Activated T-cell treated with anti-CD3 and anti-CD28 coated beads, Interleukin-2, amount 50 U/mL, for 4 hours (primary cell): ENCODE data around the gene ARAP2. TPM values are rescaled to one million over a fixed set of nuclear protein-coding genes. Genes with fewer than 3 reads are reported as not detected.

Experiments
- ATAC-seq, 2 donors: fragments of 200-7000 bp; cut with Tn5 transposase; one replicate each; pipeline ENCODE4 v1.10.0; 2021
- DNase-seq: peaks from one replicate; pipeline ENCODE4 v3.0.0-alpha.2; 2020
- H3K27me3 Mint-ChIP-seq: one replicate; pipeline ENCODE4 v1.8.0; 2021; ENCODE audit warnings: low read depth, mixed read lengths
- H3K36me3 Mint-ChIP-seq: one replicate; pipeline ENCODE4 v1.8.0; 2022; ENCODE audit warnings: mixed read lengths; ENCODE audit not compliant: insufficient read depth
- H3K4me1 Mint-ChIP-seq: one replicate; pipeline ENCODE4 v1.8.0; 2021; ENCODE audit warnings: low read depth, mixed read lengths
- H3K4me3 Mint-ChIP-seq: one replicate; pipeline ENCODE4 v1.8.0; 2021; ENCODE audit warnings: mild to moderate bottlenecking, moderate library complexity, mixed read lengths
- H3K9me3 Mint-ChIP-seq: one replicate; pipeline ENCODE4 v1.8.0; 2021; ENCODE audit warnings: mixed read lengths
- total RNA-seq, 3 donors: library from RNA; stranded (reverse); gene quantifications; one replicate each; pipeline ENCODE4 v1.2.1, GENCODE V29; 2021

The ARAP2 gene
- total RNA-seq, 3 donors from 2014 or later = 20.7 to 33.2 (median 26.8) TPM

GRCh38 chr4:36056136-36056535 is 188.2 kb downstream of the ARAP2 start:
- no peaks in the 10 kb centered on the region for H3K9me3 Mint-ChIP-seq
- H3K4me1 Mint-ChIP-seq = no peaks in the 10 kb centered on the region
- ATAC-seq = no peak
- no peaks in the 10 kb centered on the region for H3K27me3 Mint-ChIP-seq
- H3K4me3 Mint-ChIP-seq = no peak overlapping the region
- no peaks in the 10 kb centered on the region for H3K36me3 Mint-ChIP-seq
- no peak for DNase-seq

GRCh38 chr4:36054694-36055422 is 189.5 kb downstream of the ARAP2 start:
- Mint-ChIP-seq H3K4me3 (no peak overlapping the region), H3K9me3 (no peaks in the 10 kb centered on the region), H3K27me3 (no peaks in the 10 kb centered on the region), H3K36me3 (no peaks in the 10 kb centered on the region), H3K4me1 (no peaks in the 10 kb centered on the region)
- DNase-seq (no peak), ATAC-seq (no peak)

GRCh38 chr4:36053930-36054329 is 190.4 kb downstream of the ARAP2 start:
- ATAC-seq (no peak), DNase-seq (no peak)
- no peak overlapping the region for H3K4me3 Mint-ChIP-seq
- H3K9me3 Mint-ChIP-seq = no peaks in the 10 kb centered on the region
- H3K27me3 Mint-ChIP-seq = no peaks in the 10 kb centered on the region
- no peaks in the 10 kb centered on the region for H3K36me3 Mint-ChIP-seq
- H3K4me1 Mint-ChIP-seq = no peaks in the 10 kb centered on the region

- ATAC-seq = no peak
Observed at GRCh38 chr4:36051634-36052033, 192.7 kb downstream of the ARAP2 start.

DNA sequence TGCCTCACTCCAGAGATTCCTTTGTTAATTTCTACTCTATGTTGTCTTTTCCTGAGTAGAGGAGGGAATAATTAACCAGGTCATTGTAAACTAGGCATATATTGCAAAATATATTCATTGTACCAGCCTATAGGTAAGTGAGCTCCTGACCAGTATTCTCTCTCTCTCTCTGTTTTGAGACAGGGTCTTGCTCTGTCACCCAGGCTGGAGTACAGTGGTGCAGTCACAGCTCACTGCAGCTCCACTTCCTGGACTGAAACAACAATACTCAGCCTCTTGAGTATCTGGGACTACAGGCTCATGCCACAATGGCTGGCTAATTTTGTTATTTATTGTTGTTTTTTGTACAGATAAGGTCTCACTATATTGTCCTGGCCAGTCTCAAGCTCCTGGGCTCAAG is 198.3 kb downstream of the ARAP2 start:
- H3K36me3 Mint-ChIP-seq = peaks cover 5% of the 10 kb centered on the region
- ATAC-seq = no peak

More at GRCh38 chr4:36051634-36052033, 192.7 kb downstream of the ARAP2 start:
- Mint-ChIP-seq H3K27me3 (no peaks in the 10 kb centered on the region), H3K4me1 (no peaks in the 10 kb centered on the region), H3K36me3 (no peaks in the 10 kb centered on the region), H3K4me3 (no peak overlapping the region), H3K9me3 (no peaks in the 10 kb centered on the region)
- no peak for DNase-seq

DNA sequence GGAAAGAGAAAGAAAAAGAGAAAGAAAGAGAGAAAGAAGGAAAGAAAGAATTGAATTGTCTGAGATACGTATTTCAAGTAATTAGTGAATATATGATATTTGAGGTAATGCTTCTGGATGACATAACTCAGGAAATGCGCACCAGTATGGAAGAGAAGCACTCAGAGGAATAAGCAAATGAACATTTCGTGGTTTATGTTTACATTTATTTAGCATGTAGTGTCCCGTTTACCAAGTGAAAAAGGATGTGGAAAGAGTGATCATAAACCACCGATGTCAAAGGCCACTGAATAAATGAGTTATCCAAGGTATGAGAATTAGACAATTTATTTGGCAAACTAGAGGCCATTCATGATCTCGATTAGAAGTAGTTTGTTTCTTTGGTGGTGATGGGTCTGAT is 200.4 kb downstream of the ARAP2 start:
- H3K4me1 Mint-ChIP-seq = no peaks in the 10 kb centered on the region
- no peaks in the 10 kb centered on the region for H3K9me3 Mint-ChIP-seq
- no peaks in the 10 kb centered on the region for H3K27me3 Mint-ChIP-seq
- H3K4me3 Mint-ChIP-seq = no peak overlapping the region
- H3K36me3 Mint-ChIP-seq = peaks cover 8% of the 10 kb centered on the region
- DNase-seq = no peak
- no peak for ATAC-seq

More for the DNA sequence above, 198.3 kb downstream of the ARAP2 start:
- Mint-ChIP-seq H3K27me3 (no peaks in the 10 kb centered on the region), H3K4me1 (no peaks in the 10 kb centered on the region), H3K9me3 (no peaks in the 10 kb centered on the region), H3K4me3 (no peak overlapping the region)
- no peak for DNase-seq

GRCh38 chr4:36043241-36043640 is 201.1 kb downstream of the ARAP2 start:
- H3K4me3 Mint-ChIP-seq = no peak overlapping the region
- H3K27me3 Mint-ChIP-seq = no peaks in the 10 kb centered on the region
- ATAC-seq = no peak
- peaks cover 8% of the 10 kb centered on the region for H3K36me3 Mint-ChIP-seq
- H3K9me3 Mint-ChIP-seq = no peaks in the 10 kb centered on the region
- H3K4me1 Mint-ChIP-seq = no peaks in the 10 kb centered on the region
- no peak for DNase-seq

DNA sequence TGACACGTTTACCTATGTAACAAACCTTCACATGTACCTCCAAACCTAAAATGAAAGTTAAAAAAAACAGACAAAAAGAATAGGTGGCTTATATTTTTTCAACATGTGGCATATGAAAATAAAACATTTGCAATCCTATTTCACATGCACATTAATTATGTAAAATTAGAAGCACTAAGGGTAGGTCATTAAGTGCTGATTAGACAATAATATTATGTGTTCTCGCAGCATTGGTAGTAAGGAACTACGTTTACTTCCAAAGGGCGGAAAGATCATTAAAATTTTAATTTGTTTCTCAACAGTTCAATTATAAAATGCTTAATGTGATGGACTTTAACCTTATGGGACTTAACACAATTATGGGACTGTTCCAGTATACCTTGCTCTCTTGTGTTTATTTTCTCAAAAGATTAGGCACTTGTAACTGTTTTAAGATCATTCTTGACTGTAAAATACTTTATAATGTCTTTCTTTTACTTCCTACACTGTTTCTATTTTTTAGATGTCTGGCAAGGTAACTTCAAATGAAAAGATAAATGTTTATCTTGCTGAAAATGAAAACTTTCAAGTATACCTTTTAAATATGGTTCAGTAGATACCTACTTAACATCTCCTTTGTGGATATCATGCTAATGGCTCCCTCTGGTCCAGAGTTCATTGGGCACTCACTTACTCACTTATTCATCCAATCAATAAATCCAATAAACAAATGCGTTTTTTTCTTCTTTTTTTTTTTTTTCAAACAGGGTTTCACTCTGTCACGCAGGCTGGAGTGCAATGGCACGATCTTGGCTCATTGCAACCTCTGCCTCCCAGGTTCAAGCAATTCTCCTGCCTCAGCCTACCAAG is 202.0 kb downstream of the ARAP2 start:
- peaks cover 8% of the 10 kb centered on the region for H3K36me3 Mint-ChIP-seq
- H3K27me3 Mint-ChIP-seq = no peaks in the 10 kb centered on the region
- H3K9me3 Mint-ChIP-seq = no peaks in the 10 kb centered on the region
- H3K4me1 Mint-ChIP-seq = no peaks in the 10 kb centered on the region
- H3K4me3 Mint-ChIP-seq = no peak overlapping the region
- DNase-seq (no peak), ATAC-seq (no peak)

DNA sequence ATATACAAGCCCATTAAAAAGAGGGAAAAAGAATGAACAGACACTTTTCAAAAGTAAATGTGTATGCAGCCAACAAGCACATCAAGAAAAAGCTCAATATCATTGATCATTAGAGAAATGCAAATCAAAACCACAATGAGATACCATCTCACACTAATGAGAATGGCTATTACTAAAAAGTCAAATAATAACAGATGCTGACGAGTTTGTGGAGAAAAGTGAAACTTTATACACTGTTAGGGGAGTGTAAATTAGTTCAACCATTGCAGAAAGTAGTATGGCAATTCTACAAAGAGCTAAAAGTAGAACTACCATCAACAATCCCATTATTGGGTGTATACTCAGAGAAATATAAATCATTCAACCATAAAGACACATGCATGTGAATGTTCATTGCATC is 203.0 kb downstream of the ARAP2 start:
- Mint-ChIP-seq H3K4me1 (no peaks in the 10 kb centered on the region), H3K36me3 (peaks cover 6% of the 10 kb centered on the region), H3K27me3 (no peaks in the 10 kb centered on the region), H3K4me3 (no peak overlapping the region), H3K9me3 (no peaks in the 10 kb centered on the region)
- DNase-seq = no peak
- ATAC-seq = no peak

- H3K4me3 Mint-ChIP-seq = no peak overlapping the region
- no peaks in the 10 kb centered on the region for H3K4me1 Mint-ChIP-seq
- no peaks in the 10 kb centered on the region for H3K9me3 Mint-ChIP-seq
Observed at GRCh38 chr4:36039026-36039425, 205.3 kb downstream of the ARAP2 start.

GRCh38 chr4:36038491-36038890 is 205.8 kb downstream of the ARAP2 start:
- H3K4me1 Mint-ChIP-seq = no peaks in the 10 kb centered on the region
- H3K9me3 Mint-ChIP-seq = peaks cover under 1% of the 10 kb centered on the region
- ATAC-seq = no peak
- no peaks in the 10 kb centered on the region for H3K27me3 Mint-ChIP-seq
- DNase-seq = no peak
- no peak overlapping the region for H3K4me3 Mint-ChIP-seq
- peaks cover 5% of the 10 kb centered on the region for H3K36me3 Mint-ChIP-seq

More at GRCh38 chr4:36039026-36039425, 205.3 kb downstream of the ARAP2 start:
- DNase-seq (no peak), ATAC-seq (no peak)
- Mint-ChIP-seq H3K27me3 (no peaks in the 10 kb centered on the region), H3K36me3 (peaks cover 5% of the 10 kb centered on the region)

- Mint-ChIP-seq H3K27me3 (no peaks in the 10 kb centered on the region), H3K4me1 (no peaks in the 10 kb centered on the region), H3K36me3 (peaks cover 5% of the 10 kb centered on the region), H3K4me3 (no peak overlapping the region), H3K9me3 (peaks cover 8% of the 10 kb centered on the region)
- DNase-seq (no peak), ATAC-seq (no peak)
Observed at GRCh38 chr4:36037127-36037526, 207.2 kb downstream of the ARAP2 start.

DNA sequence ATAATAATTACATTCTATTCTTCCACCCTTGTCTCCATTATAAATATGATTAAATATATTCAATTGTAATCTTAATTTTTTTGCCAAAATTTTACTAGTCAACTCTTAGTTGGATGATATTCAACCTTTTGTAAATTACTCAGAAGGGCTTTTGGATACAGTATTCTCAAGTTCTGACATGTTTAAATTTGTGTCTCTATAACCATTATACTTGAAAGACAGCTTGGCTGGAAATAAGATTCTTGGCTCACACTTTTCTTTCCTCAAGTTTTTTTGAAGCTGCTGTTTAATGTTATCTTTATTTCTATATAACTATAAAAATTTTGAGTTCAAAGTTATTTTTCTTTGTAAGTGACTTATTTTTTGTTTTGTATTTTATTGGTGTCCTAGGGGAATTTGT is 214.4 kb downstream of the ARAP2 start:
- Mint-ChIP-seq H3K27me3 (no peaks in the 10 kb centered on the region), H3K9me3 (peaks cover 8% of the 10 kb centered on the region), H3K4me3 (no peak overlapping the region), H3K4me1 (no peaks in the 10 kb centered on the region), H3K36me3 (no peaks in the 10 kb centered on the region)
- ATAC-seq (no peak), DNase-seq (no peak)

DNA sequence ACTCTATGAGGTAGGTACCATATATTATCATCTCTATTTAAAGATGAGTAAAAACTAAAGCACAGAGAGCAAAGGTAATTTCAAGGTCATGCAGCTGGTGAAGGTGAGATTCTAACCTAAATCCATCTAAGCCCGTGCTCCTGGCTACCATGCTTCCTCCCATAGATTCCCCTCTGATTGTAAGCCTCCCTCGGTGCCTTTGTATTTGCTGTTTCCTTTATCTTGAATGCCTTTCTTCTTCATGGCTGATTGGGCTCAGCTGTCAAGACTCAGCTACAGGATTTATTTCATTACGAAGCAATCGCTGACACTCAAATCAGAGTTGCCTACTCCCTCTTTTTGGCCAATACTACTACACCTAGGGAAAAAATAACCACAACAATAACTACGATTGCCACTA is 217.1 kb downstream of the ARAP2 start:
- Mint-ChIP-seq H3K4me3 (no peak overlapping the region), H3K36me3 (no peaks in the 10 kb centered on the region), H3K4me1 (no peaks in the 10 kb centered on the region), H3K9me3 (no peaks in the 10 kb centered on the region), H3K27me3 (no peaks in the 10 kb centered on the region)
- DNase-seq = no peak
- no peak for ATAC-seq

DNA sequence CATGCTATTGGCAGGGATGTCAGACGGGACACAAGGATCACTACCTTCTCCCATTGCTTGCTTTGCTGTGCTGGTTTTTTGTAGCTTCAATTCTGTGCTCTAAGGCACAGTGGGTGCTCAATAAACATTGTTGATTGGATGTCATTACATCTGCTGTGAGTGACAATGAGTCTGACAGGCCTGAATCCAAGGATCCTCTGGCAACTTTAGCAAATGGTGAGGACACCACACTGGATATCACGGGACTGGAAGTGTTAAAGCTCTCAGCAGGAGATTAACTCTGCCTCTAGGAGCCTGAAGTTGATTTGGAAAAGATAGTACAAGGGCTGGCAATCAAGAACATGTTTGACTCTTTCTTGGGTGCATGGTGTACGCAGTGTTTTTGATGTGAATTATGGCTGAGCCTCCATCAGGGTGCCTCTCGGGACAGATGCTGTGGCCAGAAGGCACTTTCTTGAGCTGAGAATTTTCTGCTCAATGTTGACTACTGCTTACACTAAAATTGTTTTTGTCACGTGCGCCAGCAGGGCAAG is 217.9 kb downstream of the ARAP2 start:
- DNase-seq = no peak
- no peak for ATAC-seq
- Mint-ChIP-seq H3K27me3 (no peaks in the 10 kb centered on the region), H3K4me3 (no peak overlapping the region), H3K9me3 (no peaks in the 10 kb centered on the region), H3K36me3 (no peaks in the 10 kb centered on the region), H3K4me1 (no peaks in the 10 kb centered on the region)
